ENCODE data around the gene PITPNC1. TPM values are rescaled to one million over a fixed set of nuclear protein-coding genes. Genes with fewer than 3 reads are reported as not detected.

Gene PITPNC1
- polyA plus RNA-seq, 1 of the 3 experiments (the other 2 are of a cell fraction) = 18.4 TPM

- peaks cover 72 to 88% of the 10 kb centered on the region in 2 experiments for H3K36me3 ChIP-seq (replicated peaks in 1 of 2; ENCODE audit: control insufficient read depth in 1 of 2, insufficient read depth in 2 of 2, low read length in 1 of 2)
- H4K20me1 ChIP-seq (ENCODE audit: insufficient read depth) = no peaks in the 10 kb centered on the region
- no peak; the same call in 1 of the 2 replicates for TF ChIP-seq GATA2 (CRISPR knock-in tag; IDR thresholded peaks at IDR 0.05)
- TF ChIP-seq EP300 (IDR thresholded peaks at IDR 0.05; ENCODE audit: borderline replicate concordance in 1 of 2, low read depth in 1 of 2, low read length in 1 of 2) = no peak
- TF ChIP-seq SMC3 (IDR thresholded peaks at IDR 0.05; ENCODE audit: low read depth, low read length) = no peak
- no peak for TF ChIP-seq FOXJ3 (CRISPR knock-in tag; IDR thresholded peaks at IDR 0.05)
- TF ChIP-seq FOXM1 (IDR thresholded peaks at IDR 0.05; ENCODE audit: low read depth) = no peak
- TF ChIP-seq YY1 (IDR thresholded peaks at IDR 0.05; ENCODE audit: low read depth) = no peak
- TF ChIP-seq SIN3A (IDR thresholded peaks at IDR 0.05; ENCODE audit: borderline replicate concordance, low read depth, low read length) = no peak
- TF ChIP-seq CTCF (IDR thresholded peaks at IDR 0.05) = no peak
- TF ChIP-seq JUND (IDR thresholded peaks at IDR 0.05) = no peak
- TF ChIP-seq PBX3 (IDR thresholded peaks at IDR 0.05) = no peak
- TF ChIP-seq IRF3 (IDR thresholded peaks at IDR 0.05; ENCODE audit: low read depth, low read length) = no peak
- TF ChIP-seq ZBTB33 (IDR thresholded peaks at IDR 0.05; ENCODE audit: borderline replicate concordance, low read depth) = no peak
- no peak for TF ChIP-seq MXI1 (IDR thresholded peaks at IDR 0.05; ENCODE audit: low read depth, low read length)
- TF ChIP-seq CHD2 (IDR thresholded peaks at IDR 0.05; ENCODE audit: low read length, partially characterized antibody) = no peak
- no peak for TF ChIP-seq REST (IDR thresholded peaks at IDR 0.05; ENCODE audit: low read depth, low read length)
- no peak for TF ChIP-seq FOSL2 (IDR thresholded peaks at IDR 0.05; ENCODE audit: borderline replicate concordance, low read depth)
- TF ChIP-seq USF2 (IDR thresholded peaks at IDR 0.05; ENCODE audit: borderline replicate concordance, low read depth, low read length) = no peak
- WGBS (ENCODE audit: low lambda C conversion rate) = 73% methylated on average over 2 of the region's 2 CpGs
- no peak overlapping the region for H2AFZ ChIP-seq (ENCODE audit: low read depth)
- ChIA-PET CTCF (interaction anchor here (0.8 to 0.9 kb wide), 2 partner anchors 11 to 15 kb away, joined by 3 read pairs; no protein-coding TSS in a partner anchor), POLR2A (no interaction called here)
- H3K79me2 ChIP-seq (ENCODE audit: insufficient read depth) = peaks cover 55% of the 10 kb centered on the region
- H3K27me3 ChIP-seq (ENCODE audit: insufficient read depth) = no peaks in the 10 kb centered on the region
- no peaks in the 10 kb centered on the region for H3K9me2 ChIP-seq
- H3K4me1 ChIP-seq (ENCODE audit: control insufficient read depth in 1 of 2, insufficient read depth in 2 of 2, low read depth in 1 of 2, low read length in 1 of 2) = no peaks in the 10 kb centered on the region
- H3F3A ChIP-seq (replicated peaks; ENCODE audit: insufficient read depth) = peaks cover 1% of the 10 kb centered on the region
- no peaks in the 10 kb centered on the region for H3K9me3 ChIP-seq
- H3K4me2 ChIP-seq = no peak overlapping the region
- DNase-seq = no peak
- H3K4me3 ChIP-seq (ENCODE audit: low read depth in 2 of 2, low read length in 1 of 2) = no peak overlapping the region
- H3K9ac ChIP-seq = no peak overlapping the region
- H3K27ac ChIP-seq (ENCODE audit: low read depth in 2 of 2, low read length in 1 of 2) = no peak overlapping the region
Measured at GRCh38 chr17:67733449-67733848, 356.4 kb downstream of the PITPNC1 start.
